Dedifferentiated amniotic fluid mesenchymal stem cell (primary cell): ENCODE results near the gene CABLES2.
A peak's percentile ranks its signal among the peaks of the same experiment; 100 is the strongest.

ENCODE experiments used
- DNase-seq: peaks from one replicate; pipeline ENCODE4 v3.0.0-alpha.2; 2016; ENCODE audit errors: extremely low spot score

Gene CABLES2

GRCh38 chr20:62372042-62372993 is 34.8 kb downstream of the CABLES2 start:
- no peak for DNase-seq

GRCh38 chr20:62371588-62372041 is 35.5 kb downstream of the CABLES2 start:
- DNase-seq, result no peak

GRCh38 chr20:62370807-62371587 is 36.1 kb downstream of the CABLES2 start:
- DNase-seq, result no peak

GRCh38 chr20:62370115-62370806 is 36.8 kb downstream of the CABLES2 start:
- DNase-seq, result peak; percentile 18

- no peak for DNase-seq
These were observed 37.3 kb downstream of the CABLES2 start for GRCh38 chr20:62369815-62370114.

- DNase-seq, result no peak
These were observed 37.9 kb downstream of the CABLES2 start for GRCh38 chr20:62368976-62369814.

GRCh38 chr20:62368392-62368975 is 38.6 kb downstream of the CABLES2 start:
- DNase-seq, result no peak

GRCh38 chr20:62367633-62368391 is 39.3 kb downstream of the CABLES2 start:
- DNase-seq, result no peak

GRCh38 chr20:62367136-62367632 is 39.9 kb downstream of the CABLES2 start, which contains the start of gene LAMA5:
TSS of gene LAMA5 (minus strand) at chr20:62367312. CDS start at chr20:62367245, 67 bp downstream.
- DNase-seq, result no peak

GRCh38 chr20:62366370-62367135 is 40.5 kb downstream of the CABLES2 start:
- DNase-seq, result no peak

GRCh38 chr20:62365814-62366369 is 41.2 kb downstream of the CABLES2 start:
- no peak for DNase-seq

- no peak for DNase-seq
These were observed 42.0 kb downstream of the CABLES2 start for GRCh38 chr20:62364911-62365736.

- no peak for DNase-seq
These were observed 42.9 kb downstream of the CABLES2 start for GRCh38 chr20:62363920-62364851.

- DNase-seq, result no peak
These were observed 43.8 kb downstream of the CABLES2 start for GRCh38 chr20:62362991-62363919.

- no peak for DNase-seq
These were observed 44.5 kb downstream of the CABLES2 start for GRCh38 chr20:62362590-62362940.
